Bone marrow (tissue), 2 donors: ENCODE results near the gene ITGAE.

Source experiments
- DNase-seq, 2 donors: peaks; one replicate each; lab custom pipeline; 2025; lab: John Stamatoyannopoulos, UW

Gene ITGAE

GRCh38 chr17:3667366-3668278, 133.4 kb downstream of the ITGAE start:
- DNase-seq, result no peak

DNA sequence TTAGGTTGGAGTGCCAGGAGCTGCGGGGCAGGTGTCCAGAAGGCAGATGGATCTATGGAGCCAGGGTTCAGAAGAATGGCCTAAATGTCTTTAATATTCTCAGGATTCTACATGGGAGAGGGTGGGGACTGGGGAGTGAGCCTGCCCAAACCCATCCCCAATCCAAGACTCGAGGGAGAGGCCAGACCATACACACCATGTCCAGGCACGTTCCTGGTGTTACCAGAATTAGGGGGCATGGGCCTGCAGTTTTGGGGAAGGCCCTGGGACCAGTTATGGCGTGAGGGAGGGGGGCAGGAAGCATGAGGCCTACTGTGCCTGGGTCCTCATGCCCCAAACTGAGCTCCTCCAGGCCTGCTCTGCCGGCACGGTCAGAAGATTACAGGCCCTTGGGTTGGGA, 134.5 kb downstream of the ITGAE start:
- DNase-seq, result no peak

DNA sequence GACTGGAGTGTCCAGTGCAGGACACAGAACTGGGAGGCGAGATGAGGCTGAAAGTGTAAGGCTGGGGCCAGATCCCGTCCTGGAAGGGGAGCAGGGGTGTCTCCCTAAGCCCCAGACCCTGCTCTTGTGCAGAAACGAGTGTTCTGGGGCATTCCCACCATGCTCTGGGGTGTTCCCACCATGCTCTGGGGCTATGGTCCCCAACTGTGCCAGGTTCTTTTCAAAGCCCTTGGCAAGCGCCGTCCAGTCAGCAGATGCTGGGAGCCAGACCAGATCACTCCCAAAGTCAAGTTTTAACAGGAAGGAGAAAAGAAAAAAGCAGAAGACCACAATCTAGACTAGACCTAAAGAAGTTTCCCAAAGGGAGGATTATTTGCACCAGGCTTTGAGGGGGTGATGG, 135.2 kb downstream of the ITGAE start:
- DNase-seq, result no peak
